HL-60 (cell line): ENCODE data around the gene KAT14.

Experiments
- DNase-seq, 2 experiments: peaks; one replicate each; pipeline ENCODE4 v3.0.0-alpha.2; 2010 to 2020; ENCODE audit warnings: low read depth in 1 of 2, low spot score in 1 of 2
- H3K27ac ChIP-seq: fragments of 250-450 bp; sonication (Bioruptor Pico); replicated peaks from 2 replicates; pipeline ENCODE4 v1.5.1; 2020; ENCODE audit warnings: mild to moderate bottlenecking, moderate library complexity
- H3K27me3 ChIP-seq: fragments of 250-450 bp; sonication (Bioruptor Pico); 2 replicates; pipeline ENCODE4 v1.5.1; 2021; ENCODE audit warnings: mild to moderate bottlenecking, moderate library complexity; ENCODE audit not compliant: insufficient read depth, poor library complexity, severe bottlenecking
- H3K4me3 ChIP-seq: replicated peaks from 2 replicates; pipeline ENCODE4 v1.5.1; 2011; ENCODE audit warnings: mild to moderate bottlenecking, control low read depth, low read length; ENCODE audit not compliant: insufficient read depth
- CTCF ChIP-seq: IDR thresholded peaks from one replicate; pipeline ENCODE4 v1.5.1; 2011; ENCODE audit warnings: low read length, control low read depth, inconsistent platforms; ENCODE audit not compliant: insufficient read depth
- GABPA ChIP-seq: IDR thresholded peaks from 2 replicates; pipeline ENCODE4 v1.6.1; 2012; ENCODE audit warnings: low read depth
- POLR2AphosphoS5 ChIP-seq: IDR thresholded peaks from 2 replicates; pipeline ENCODE4 v1.6.1; 2012; ENCODE audit warnings: low read depth
- REST ChIP-seq: IDR thresholded peaks from 2 replicates; pipeline ENCODE4 v1.6.1; 2012; ENCODE audit warnings: low read depth; ENCODE audit not compliant: insufficient replicate concordance
- SPI1 ChIP-seq: IDR thresholded peaks from 2 replicates; pipeline ENCODE4 v1.6.1; 2012; ENCODE audit warnings: low read depth, mild to moderate bottlenecking, borderline replicate concordance

The KAT14 gene

GRCh38 chr20:18218280-18218679 is 80.6 kb downstream of the KAT14 start:
- TF ChIP-seq CTCF: no peak
- TF ChIP-seq REST: no peak
- no peak for TF ChIP-seq GABPA
- TF ChIP-seq POLR2AphosphoS5: no peak
- TF ChIP-seq SPI1: no peak
- no peaks in the 10 kb centered on the region for H3K27me3 ChIP-seq
- H3K4me3 ChIP-seq: no peak overlapping the region
- DNase-seq: no peak
- H3K27ac ChIP-seq: no peak overlapping the region

GRCh38 chr20:18223409-18223808 is 85.7 kb downstream of the KAT14 start:
- H3K27me3 ChIP-seq: peaks cover 2% of the 10 kb centered on the region
- no peak overlapping the region for H3K27ac ChIP-seq
- no peak for DNase-seq
- no peak overlapping the region for H3K4me3 ChIP-seq
- TF ChIP-seq SPI1 (no peak), POLR2AphosphoS5 (no peak), REST (no peak)

DNA sequence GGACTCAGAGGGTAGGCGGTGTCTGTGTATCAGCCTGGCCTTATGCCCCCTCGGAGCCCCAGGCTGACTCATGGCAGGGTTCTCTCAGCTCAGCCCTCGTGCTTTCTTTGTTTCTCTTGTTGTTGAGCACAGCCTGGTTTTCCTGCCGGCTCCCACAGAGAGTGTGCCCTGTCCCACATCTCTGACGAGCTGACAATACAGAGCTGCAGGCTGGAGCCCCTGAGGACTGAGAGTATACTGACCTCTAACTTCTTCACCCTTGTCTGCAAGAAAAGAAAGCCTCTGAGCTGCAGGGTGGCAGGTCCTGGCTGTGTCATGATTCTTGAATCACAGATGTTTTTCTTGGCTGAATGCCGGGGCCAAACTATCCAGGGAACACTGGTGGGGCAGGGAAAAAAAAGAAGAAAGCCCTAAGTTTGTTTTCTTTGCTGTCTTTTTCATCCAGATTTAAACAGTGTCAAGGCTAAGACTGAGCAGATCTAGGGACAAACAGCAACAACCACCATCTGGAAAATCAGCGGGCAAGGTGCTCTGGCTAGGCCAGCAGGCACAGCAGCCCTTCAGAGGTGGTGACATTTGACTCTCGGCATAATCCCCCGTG is 87.4 kb downstream of the KAT14 start:
- H3K27ac ChIP-seq: no peak overlapping the region
- no peak for DNase-seq
- TF ChIP-seq SPI1: no peak
- no peak for TF ChIP-seq REST
- no peak for TF ChIP-seq GABPA
- no peak for TF ChIP-seq CTCF
- TF ChIP-seq POLR2AphosphoS5: no peak
- H3K27me3 ChIP-seq: peaks cover 2% of the 10 kb centered on the region
- no peak overlapping the region for H3K4me3 ChIP-seq

DNA sequence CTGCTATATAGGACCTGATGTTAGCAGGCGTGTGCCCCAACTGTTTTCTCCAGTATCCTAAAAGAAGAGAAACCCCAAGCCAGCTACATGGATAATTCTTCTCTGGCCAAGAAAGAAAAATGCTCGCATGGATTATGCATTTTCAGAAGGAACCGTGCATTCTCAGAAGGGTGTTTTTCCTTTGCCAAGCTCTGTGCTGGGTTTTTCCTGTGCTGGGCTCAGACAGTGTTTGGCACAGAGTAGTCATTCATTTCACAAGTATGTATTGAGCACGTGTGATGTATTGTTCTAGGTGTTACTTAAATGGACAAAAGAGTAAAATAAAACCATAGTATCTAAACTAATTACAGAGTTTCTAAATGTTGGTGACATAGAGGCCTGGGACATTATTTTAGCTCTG is 88.0 kb downstream of the KAT14 start:
- DNase-seq: no peak
- peaks cover 2% of the 10 kb centered on the region for H3K27me3 ChIP-seq
- no peak overlapping the region for H3K4me3 ChIP-seq
- H3K27ac ChIP-seq: no peak overlapping the region
- no peak for TF ChIP-seq REST
- no peak for TF ChIP-seq POLR2AphosphoS5
- TF ChIP-seq GABPA: no peak
- no peak for TF ChIP-seq CTCF
- no peak for TF ChIP-seq SPI1
